AG08396 (cell line): Measurements from ENCODE around the gene CCDC71.

ENCODE experiments used
- DNase-seq: peaks from one replicate; pipeline ENCODE4 v3.0.0; 2012; ENCODE audit warnings: low spot score, mixed read lengths

Gene CCDC71

GRCh38 chr3:49131040-49131439 is 35.1 kb downstream of the CCDC71 start:
- no peak for DNase-seq

- no peak for DNase-seq
These were observed 41.0 kb downstream of the CCDC71 start for GRCh38 chr3:49124991-49125670.

DNA sequence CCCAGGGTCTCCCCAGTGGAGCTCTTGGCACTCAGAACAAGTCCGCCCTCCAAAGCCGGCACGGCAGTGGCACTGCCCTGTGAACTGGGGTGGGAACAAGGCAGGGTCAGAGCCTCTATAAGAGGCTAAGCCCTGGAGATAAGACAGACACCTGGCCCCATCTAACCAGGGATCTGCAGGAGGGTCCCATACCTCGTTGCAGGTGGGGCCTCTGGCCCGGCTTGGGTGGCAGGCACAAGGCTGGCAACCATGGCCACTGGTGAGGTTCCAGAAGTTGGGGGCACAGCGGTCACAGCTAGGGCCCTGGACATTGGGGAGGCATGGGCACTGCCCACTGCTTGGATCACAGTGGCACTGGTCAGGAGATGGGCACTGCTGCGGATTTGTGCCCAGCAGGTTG is 41.9 kb downstream of the CCDC71 start:
- no peak for DNase-seq

DNA sequence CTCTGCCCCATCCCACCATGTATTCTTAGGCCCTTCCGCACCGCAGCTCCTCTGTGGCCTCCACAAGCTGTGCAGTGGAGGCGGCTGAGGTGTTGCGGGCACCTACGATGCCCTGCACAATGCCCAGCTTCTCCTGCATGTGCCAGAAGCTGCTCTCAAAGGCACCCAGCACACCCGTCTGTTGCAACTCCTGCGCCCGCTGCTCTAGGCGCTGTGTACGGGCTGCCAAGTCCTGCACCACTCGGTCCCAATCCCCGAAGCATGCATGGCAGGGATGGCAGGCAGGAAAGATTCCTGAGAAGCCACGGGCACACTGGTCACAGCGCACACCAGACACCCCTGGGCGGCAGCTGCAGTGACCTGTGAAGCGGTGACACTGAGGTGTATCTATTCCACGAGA is 42.4 kb downstream of the CCDC71 start:
- DNase-seq = no peak

DNA sequence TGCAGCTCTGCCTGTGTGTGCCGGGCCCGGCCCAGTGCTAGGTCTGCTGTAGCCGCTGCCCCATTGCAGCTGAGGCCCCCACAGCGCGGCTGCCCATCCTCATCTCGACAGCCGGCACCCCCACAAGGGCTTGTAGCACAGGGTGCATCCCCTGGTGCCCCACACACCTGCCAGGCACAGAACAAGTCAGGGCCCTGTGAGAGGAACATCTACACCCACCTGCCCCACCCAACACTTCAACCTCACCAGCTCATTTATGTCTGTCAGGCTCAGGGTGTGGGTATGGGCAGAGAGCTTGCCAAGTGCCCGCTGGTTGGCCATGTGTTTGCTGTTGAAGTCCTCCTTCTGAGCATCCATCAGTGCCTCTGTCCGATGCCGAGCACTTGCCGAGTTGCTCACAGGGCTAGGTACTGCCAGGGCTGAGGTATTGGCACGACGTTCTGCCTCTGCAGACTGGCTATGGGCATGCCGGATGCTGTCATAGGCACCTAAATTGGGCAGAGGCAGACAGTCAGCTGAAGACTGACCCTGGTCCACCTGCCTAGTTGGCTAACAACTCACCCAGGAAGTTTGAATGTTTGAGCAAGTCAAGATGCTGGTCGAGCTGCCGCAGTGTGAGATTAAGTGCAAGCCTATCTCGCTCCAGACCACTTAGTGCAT is 43.1 kb downstream of the CCDC71 start:
- DNase-seq = no peak

GRCh38 chr3:49122451-49122850 is 43.7 kb downstream of the CCDC71 start:
- DNase-seq = no peak

DNA sequence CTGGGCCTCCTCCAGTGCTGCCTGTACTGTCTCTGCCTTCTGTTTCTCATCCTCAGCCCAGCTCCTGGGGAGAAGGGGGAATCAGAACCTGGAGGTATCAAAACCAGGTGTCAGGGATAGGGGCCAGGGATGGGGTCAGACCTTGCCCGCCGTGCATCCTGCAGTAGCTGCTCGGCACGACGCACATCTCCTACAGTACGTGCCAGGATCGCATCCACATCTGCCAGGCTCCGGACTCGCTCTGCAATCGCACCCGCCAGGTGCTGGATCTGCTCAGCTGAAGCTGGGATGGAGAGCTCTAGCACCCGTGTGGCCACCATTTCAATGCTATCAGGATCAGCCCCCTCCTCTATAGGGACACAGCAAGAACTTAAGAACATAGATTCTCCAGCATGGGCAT is 44.1 kb downstream of the CCDC71 start:
- DNase-seq = no peak

- DNase-seq = no peak
These were observed 44.9 kb downstream of the CCDC71 start for GRCh38 chr3:49121132-49121736.

DNA sequence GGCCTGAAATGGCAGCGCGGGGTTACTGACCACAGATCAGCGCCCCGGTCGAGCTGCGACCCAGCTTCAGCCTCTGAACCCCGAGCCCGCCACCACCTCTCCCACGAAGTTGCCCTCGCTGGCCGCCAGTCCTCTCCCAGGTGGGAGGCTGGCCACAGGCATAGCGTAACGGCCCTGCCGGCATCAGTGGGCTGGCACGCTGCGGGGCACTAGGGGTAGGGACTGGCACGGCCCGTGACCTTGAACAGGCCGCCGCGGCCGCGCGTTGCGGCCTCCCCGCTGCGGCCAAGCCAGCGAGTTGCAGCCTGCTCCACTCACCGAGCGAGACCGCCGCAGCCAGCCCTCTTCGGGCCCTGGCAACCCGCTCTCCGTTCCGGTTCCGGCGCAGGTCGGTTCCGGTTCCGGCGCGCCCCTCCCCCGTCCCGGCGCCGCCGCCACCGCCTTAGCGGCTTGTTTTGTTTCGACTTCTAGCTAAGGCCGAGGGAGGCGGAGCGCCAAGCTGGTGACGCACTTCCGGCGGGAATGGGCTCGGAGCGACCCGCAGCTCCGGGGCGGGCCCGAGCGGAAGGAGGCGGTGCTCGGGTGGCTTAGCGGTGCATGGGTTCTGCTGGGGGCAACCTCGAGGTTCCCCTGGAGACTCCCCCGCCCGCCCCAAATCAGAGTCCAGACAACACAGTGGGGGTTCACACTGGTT is 45.5 kb downstream of the CCDC71 start, which contains the start of gene USP19:
TSS of gene USP19 (minus strand) at position 386 of the 694 bp plus-strand sequence. CDS start 1,678 bp downstream, outside the sequence.
- peak; percentile 96 for DNase-seq

GRCh38 chr3:49120096-49120437 is 46.1 kb downstream of the CCDC71 start:
- peak; percentile 41 for DNase-seq

GRCh38 chr3:49119439-49119838 is 46.7 kb downstream of the CCDC71 start:
- peak; percentile 81 for DNase-seq

GRCh38 chr3:49119036-49119435 is 47.1 kb downstream of the CCDC71 start:
- peak; percentile 47 for DNase-seq
